Hippocampal formation (tissue), 2 donors: ENCODE measurements around the gene INSC.

Experiments used
- DNase-seq, 2 donors: peaks; one replicate each; lab custom pipeline; 2025; lab: John Stamatoyannopoulos, UW

The INSC gene

DNA sequence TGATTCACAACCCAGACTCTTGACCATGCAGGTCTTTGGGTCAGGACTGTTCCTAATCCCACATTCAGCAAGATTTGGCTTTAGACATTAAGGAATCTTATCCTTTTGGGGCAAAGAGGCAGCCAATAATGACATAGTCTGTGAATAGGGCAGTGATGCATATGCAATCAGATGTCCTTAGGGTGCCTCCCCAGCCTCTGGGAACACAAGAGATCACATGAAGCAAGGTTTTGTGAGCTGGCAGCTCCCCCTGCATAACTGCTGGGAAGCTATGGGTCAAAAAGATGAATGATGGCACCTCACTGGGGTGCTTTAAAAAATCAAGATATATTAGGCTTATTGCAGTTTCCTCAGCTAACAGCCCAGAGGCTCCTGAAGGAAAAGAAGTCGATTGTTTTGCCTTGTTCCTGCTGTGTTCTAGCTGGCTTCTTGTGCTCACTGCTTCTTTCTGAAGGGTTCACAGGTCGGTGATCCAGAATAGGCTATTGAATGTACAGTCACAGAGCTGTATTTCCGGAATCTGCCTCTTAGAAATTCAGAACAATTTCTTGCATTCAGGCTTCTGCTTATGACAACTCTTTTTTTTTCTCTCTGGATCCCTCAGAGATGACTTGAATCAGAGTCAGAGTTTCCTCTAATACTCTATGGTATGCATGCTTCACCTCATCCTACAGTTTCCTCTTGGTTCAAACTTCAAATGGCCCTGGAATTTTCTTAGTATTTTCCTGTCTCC, 31.7 kb downstream of the INSC start:
- DNase-seq: no peak

DNA sequence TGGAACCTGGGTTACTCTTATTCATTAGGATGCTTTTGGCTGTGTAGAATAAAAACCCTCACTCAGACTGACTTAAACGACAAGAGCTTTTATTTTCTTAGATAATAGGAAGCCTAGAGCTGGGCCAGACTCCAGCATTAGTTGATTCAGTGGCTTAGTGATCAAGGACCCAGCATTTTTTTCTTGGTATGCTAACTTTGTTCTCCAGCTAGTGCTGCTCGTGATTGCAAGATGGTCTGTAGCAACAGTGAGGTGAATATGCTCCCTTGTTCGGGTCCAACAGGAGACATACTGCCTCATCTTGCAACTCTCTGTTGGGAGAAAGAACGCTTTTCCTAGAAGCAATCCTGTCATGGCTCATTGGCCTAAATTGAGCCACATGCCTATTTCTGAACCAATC, 33.4 kb downstream of the INSC start:
- DNase-seq: no peak

DNA sequence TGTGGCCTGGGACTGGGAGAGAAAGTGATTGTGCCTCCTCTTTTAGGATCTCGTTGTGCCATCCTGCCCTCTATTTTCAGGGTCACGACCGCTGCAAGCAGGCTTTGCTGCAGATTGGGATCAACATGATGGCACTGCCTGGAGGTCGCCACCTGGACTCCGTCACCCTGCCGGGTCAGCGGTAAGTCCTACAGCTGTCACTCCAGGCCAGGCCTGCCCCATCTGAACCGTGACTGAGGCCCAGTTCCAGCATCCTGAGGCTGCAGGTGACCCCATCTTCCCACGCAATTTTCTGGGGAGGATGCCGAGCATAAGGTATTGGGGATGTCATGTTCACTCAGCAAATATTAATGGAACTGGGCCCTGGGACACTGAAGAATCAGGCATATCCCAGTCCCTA, 34.3 kb downstream of the INSC start:
- DNase-seq: no peak

DNA sequence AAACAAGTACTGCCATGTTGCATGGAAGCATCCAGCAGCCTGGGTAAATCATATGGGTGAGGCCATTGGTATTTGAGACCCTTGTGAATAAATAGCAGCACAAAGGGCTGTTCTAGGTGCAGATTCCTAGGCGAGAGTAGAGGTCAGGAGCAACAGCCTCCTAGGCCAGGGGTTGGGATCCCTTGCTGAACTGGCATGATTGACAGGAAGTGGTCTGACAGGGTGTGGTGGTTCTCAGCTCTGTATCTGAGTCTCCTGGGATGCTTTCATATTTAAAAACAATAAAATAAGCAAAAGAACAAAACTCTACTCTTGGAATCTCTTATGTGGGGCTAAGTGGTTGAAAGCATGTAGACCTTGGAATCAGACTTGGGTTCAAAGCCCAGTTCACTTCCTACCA, 35.8 kb downstream of the INSC start:
- no peak for DNase-seq

DNA sequence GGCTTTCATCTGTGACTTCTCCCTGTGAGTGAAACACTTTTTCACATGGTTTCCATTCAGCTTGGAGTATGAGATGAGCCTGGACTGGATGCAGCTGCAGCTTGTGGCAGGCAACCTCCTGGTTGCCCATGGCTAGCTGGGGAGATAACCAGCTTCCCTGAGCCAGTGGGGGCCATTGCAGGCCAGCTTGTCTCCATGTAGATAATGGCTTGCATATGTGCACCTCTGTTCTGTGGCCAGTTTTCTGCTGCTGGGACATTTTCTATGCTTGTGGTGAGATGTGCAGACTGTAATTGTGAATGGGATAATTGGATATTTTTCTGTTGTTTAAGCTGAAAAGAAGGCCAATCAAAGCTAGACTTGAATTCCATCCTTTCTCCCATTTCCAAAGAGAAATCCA, 38.5 kb downstream of the INSC start:
- no peak for DNase-seq

DNA sequence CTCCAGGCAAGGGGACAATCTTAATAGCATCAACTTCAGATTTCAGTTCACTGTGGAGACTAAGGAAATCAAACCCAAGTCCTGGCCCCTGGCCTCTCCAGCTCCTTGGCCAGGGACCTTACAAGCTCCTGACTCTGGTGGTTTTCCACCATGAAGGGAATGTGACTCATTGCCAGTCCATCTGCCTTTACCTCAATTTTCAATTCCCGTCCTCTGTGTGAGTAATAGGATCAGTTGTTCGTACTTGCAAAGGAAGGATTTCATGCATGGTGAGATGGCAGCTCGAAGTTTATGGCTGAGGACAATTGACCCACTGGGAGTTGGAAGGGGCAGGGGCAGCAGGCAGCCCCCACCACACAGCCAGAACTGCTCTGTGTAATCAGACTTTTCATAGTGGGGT, 42.5 kb downstream of the INSC start:
- DNase-seq: no peak

DNA sequence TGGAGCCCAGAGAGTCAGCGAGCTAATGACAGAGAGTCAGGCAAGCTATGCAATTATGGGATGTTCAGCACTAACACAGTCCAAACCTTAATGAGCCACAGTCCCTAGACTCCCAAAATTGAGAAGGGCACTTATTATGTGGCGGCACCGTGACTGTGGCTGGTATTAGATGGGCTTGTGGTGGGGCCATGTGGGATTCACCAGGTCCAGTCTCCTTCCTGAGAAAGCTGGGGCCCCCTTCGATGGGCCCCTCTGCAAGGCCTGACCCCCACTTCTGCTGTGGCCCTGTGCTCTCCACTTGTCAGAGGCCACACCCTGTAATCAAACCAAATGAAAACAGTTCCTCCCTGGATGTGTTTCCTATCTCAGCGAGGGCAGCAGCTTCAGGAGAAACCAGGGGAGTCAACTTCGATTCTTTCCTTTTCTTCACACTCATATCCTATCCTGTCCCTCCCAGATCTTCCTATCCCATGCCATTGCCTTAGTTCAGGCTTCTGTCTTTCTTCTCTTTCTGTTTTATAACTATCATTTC, 42.9 kb downstream of the INSC start:
- DNase-seq: no peak

DNA sequence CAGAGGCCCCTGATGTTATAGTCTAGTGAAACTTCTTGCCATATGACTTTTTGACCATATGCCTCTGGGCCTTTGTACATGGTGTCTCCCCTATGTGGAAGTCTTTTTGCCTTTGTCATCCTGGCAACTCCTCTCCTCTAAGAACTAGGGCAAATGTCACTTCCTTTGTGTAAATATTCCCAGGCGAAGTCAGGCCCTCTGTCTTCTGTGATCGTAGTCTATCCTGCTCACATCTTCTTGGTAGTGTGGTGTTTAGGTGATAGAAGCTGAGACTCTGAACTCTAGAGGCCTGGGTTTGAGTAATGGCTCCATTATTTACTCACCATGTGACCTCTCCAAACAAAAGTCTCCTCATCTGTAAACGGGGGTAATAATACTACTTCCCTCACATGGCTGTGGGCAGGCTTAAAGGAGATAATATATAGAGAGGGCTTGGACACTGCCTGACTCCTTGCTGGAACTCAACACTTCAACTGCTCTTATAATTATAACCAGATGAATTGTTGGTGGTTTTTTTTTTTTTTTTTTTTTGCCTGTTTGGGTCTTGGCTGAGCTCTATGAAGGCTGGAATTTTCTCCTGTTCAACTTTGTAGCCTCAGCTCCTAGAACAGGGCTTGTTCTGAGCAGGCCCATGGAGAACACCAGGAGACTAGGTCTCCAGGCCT, 43.8 kb downstream of the INSC start:
- no peak for DNase-seq

DNA sequence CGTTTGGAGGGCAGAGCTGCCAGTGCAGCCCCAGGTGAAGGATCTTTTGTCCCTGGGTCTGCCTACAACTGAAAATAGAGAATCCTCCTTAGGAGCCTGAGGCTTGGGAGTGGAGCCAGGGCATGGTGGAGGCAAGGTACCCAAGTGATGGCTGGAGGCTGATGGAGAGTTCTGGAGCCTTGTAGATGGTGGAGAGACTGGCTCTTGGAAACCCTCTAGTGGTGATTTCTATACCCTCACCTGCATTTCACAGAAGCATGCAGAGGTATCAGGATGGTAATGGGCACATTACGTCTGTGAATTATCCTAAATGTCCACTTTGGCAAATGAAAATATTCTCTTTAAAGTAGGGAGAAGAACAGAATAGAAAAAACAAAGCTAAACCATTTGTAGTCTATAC, 44.4 kb downstream of the INSC start:
- no peak for DNase-seq

DNA sequence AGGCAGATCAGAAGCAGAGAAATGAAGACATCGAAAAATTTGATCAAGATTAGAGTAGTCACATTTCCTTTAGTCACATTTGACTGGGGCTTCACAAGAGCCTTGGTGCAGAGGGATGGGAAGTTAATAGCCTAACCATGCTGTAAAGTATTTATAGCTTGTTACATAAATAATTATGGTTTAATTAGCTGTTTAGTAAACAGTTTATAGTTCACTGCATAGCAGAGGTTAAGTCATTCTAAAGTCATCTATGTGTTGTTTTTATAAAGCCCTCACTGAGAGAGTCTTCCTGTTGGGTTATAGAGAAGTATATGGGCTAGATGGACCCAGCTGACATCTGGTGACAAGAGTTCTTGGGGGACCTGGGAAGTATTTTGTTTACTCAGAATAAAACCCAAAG, 47.1 kb downstream of the INSC start:
- DNase-seq: no peak

DNA sequence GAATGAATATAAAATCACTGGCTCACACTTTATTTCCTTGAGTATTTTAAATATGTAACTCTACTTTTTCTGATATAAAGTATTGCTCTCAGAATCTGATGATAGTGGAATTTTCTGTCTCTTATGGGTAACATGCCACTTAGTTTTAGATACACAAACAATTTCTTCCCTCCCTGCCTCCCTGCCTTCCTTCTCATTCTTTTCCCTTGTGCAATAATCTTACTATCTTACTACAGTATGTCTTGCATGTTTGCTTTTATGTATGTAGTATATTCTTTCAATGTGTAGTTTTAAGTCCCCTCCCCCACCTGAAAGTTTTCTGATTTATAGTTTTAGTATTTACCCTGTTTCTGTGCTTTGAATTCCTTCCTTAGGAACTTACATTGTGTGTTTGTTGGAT, 48.4 kb downstream of the INSC start:
- no peak for DNase-seq

DNA sequence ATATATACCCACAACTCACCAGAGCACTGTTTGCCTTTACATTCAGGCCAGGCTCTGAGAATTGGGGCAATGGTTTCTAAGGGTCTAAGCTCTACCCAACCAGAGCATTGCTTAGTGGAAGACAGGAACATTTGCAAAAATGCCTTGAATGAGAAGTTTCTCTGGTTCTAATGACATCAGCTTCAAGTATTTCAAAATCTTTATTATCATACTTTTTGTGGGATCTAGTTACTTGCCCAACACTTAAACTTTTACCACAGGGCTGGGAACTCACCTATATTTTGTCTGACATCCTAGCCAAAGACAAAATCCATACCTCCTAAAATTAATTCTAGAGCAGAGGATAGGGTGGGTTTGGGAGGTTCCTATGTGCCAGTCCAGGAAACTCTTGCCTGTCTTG, 51.5 kb downstream of the INSC start:
- no peak for DNase-seq

DNA sequence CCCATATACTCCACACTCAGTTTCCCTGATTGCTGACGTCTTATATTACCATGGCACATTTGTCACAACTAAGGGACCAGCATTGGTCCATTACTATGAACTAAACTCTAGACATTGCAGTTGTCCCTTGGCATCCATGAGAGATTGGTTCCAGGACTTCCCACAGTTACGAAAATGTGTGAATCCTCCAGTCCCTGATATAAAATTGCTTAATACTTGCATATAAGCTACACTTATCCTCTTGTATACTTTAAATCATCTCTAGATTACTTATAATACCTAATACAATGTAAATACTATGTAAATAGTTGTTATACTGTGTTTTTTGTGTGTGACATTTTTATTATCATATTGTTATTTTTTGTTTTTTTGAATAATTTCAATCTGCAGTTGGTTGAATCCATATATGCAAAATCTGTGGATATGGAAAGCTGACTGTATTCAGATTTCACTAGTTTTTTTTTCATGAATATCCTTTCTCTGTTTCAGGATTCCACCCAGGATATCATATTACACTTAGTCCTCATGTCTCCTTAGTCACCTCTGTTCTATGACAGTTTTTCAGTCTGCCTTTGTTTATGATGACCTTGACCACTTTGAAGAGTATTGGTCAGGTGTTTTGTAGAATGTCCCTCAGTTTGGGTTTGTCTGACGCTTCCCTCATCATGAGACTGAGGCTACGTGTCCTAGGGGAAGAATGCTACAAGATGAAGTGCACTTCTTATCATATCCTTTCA, 55.3 kb downstream of the INSC start:
- no peak for DNase-seq

DNA sequence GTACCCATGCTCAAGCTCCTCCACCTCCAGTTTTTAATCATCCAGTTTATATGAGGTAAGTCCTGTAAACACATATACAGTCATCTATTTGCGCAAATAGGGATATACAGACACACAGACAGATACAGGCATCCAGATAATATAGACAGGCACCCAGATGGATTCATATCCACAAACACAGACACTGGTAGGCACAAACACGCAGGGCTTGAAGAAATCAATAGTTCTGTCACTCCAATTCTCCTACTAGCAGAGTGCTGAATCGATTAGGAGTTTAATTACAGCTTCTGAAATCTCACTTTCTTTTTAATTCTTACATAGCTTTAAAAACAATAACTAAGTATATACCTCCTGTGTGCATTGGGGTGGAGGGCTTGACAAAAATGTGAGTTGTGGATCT, 56.0 kb downstream of the INSC start:
- DNase-seq: no peak

DNA sequence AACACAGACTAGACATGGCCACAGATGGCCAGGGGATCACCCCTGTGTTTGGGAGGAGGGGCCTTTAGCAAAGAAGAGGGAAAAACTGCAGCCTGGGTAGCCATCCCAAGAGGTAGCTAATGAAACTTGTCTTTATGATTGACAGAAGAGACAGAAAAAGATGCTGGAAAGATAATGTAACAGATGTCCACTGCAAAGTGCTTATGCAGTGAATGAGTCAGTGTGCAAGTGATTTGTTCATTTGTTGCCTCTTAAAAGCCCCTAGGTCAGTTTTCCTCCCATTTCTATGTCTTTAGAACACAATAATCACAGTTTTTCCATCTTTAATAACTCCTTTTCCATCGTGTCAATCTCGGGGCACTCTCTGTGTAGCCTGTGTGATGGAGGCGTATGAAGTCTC, 57.2 kb downstream of the INSC start:
- no peak for DNase-seq

DNA sequence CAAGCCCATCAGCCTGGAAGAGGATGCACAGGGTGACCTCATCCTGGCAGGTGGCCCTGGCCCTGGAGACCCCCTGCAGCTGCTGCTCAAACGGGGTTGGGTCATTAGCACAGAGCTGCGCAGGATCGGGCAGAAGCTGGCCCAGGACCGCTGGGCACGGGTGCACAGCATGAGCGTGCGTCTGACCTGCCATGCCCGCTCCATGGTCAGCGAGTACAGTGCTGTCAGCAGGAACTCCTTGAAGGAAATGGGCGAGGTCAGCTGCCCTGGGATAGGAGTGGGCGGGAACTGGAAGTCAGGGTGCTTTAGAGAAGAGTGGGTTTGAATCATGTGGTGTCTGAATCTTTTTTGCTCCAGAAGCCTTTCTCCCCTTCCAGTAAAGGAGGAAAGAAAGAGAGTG, 61.1 kb downstream of the INSC start:
- no peak for DNase-seq

DNA sequence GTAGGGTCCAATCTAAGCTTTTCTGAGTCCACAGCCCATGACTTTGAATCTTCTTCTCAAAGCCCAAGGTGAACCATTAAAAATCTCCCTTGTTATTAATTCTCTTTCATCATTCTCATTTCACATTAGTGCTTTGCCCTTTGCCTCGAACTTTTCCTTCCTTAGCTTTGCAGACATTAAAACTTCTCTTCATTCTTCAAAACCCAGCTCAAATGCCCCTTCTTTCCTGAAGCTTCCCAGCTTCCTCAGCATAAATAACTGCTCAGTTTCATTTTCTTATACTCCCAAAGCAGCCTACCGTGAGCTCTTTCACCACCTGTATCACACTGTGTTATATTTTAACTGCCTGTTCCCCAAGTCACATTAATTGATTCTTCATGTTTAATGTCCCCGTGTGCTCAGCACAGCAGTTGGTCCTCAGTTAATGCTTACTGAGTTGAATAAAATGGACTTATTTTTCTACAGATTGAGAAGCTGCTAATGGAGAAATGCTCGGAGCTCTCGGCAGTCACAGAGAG, 62.0 kb downstream of the INSC start:
- DNase-seq: no peak

DNA sequence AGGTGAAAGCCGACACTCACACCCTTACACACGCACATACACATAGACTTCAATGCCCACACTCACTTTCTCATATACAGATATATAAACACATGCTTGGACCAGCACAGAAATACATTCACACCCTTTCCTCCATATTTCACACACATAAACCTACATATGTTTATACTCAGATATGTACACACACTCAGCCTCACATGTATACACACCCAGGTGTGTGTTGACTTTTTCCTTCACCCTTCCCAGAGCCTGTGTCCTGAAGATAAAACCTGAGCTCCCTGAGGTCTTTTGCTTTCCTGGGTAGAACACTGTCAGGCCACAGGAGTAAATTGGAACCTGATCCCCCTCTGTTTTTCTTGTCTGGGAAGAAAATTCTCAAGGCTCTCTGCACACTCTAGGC, 62.8 kb downstream of the INSC start:
- DNase-seq: no peak

DNA sequence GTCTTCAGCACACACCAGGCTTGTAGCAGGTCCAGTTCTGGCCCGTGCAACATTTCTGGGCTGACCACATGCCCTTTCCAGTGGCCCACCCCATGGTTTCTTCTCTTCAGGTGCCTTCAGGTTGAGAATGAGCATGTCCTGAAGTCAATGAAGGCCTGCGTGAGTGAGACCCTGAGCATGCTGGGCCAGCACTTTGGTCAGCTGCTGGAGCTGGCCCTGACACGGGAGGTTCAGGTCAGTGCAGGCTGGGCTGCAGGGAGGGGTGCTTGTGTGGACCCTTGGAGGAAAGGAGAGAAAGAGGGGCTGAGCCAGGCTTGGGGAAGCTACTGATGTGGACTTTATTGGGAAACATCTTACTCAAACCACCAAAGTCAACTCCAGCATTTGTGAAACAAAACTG, 63.5 kb downstream of the INSC start:
- no peak for DNase-seq

DNA sequence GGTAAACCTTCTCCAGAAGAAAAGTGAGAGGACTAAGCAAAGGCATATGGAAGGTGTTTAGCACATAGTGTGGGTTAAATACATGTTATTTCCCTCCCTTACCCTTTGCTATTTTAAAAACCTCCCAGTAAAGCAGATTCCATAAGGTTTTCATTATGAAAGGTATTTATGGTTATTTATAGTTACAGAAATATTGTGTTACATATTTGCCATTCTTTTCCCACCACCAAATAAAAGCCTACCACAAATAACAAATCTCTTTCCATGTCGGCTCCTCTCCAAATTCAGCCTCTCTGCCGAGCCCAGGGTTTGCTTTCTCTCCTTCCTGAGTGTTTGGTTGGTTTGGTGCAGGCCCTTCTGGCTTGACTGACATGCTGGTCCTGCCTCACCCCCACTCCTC, 64.4 kb downstream of the INSC start:
- DNase-seq: no peak

DNA sequence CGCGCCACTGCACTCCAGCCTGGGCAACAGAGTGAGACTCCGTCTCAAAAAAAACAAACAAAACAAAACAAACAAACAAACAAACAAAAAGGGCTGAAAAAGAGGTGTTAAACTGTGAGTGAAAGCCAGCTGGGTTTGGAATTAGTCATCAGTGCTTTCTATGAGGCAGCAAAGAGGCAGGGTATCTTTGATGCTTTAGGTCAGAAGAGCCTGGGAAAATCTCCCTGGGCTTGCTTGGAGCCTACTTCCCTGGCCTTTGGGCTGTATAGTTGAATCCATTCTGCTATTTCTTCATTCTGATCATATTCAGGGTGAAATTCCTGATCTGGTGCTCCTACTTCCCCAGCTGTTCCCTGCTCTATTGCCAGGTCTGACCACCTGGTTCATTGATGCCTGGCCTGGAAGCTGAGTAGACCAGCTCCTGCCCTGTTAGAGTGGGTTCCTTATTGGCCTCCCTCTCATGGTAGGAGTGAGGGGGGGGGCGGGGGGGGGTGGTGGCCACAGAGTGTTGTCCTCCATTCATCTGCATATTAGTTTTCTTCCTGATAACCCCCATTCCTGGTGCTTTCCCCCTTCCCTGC, 65.6 kb downstream of the INSC start:
- no peak for DNase-seq

DNA sequence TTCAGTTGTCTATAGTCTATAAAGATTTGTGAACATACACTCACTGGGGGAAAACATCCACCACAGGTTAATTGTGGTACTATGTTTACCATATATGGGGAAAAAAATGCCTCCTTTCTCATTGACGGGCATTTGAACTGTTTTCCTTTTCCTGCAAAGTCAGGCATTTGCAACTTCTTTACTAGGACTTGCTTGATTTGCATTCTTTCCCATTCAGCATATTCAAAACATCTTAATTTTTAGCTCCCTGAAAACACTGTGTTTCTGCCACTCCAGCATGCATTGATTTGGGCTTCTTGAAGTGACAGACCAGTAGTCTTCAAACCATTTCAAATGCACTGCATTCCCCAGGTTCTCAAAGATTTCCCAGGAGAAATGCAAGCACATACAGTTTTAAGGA, 67.6 kb downstream of the INSC start:
- DNase-seq: no peak
